Aorta (tissue), 5 donors: Measurements from ENCODE around the gene VSX1. TPM values are rescaled to one million over a fixed set of nuclear protein-coding genes. Genes with fewer than 3 reads are reported as not detected.
A peak's percentile ranks its signal among the peaks of the same experiment; 100 is the strongest.

ENCODE experiments used
- ATAC-seq: fragments of 200-7000 bp; cut with Tn5 transposase; one replicate; pipeline ENCODE4 v1.9.1; 2022; ENCODE audit warnings: moderate library complexity; ENCODE audit not compliant: low FRiP score
- DNase-seq, 2 donors: peaks; one replicate each; pipeline ENCODE4 v3.0.0-alpha.2; 2020
- H3K27ac ChIP-seq, 2 donors: one replicate each; pipeline ENCODE4 v1.5.1; 2013; ENCODE audit warnings: low read length in 2 of 2, mild to moderate bottlenecking in 2 of 2, moderate library complexity in 2 of 2, control low read depth in 1 of 2, inconsistent platforms in 1 of 2, low read depth in 1 of 2
- H3K27me3 ChIP-seq, 2 donors: one replicate each; pipeline ENCODE4 v1.6.1; 2013; ENCODE audit warnings: control low read depth in 1 of 2, low read length in 1 of 2, mild to moderate bottlenecking in 1 of 2, moderate library complexity in 1 of 2; ENCODE audit not compliant: insufficient read depth in 2 of 2, control insufficient read depth in 1 of 2
- H3K36me3 ChIP-seq, 2 donors: one replicate each; pipeline ENCODE4 v1.6.1; 2013; ENCODE audit warnings: control low read depth in 1 of 2, low read length in 1 of 2, mild to moderate bottlenecking in 1 of 2; ENCODE audit not compliant: insufficient read depth in 2 of 2, control insufficient read depth in 1 of 2
- H3K4me1 ChIP-seq, 2 donors: one replicate each; pipeline ENCODE4 v1.6.1; 2013; ENCODE audit warnings: low read length in 2 of 2, control low read depth in 1 of 2, mild to moderate bottlenecking in 1 of 2, moderate library complexity in 1 of 2; ENCODE audit not compliant: insufficient read depth in 2 of 2, control insufficient read depth in 1 of 2
- H3K4me3 ChIP-seq, 2 donors: one replicate each; pipeline ENCODE4 v1.5.1; 2013; ENCODE audit warnings: low read length in 2 of 2, control low read depth in 1 of 2, mild to moderate bottlenecking in 1 of 2
- H3K9me3 ChIP-seq: one replicate; pipeline ENCODE4 v1.6.1; 2013; ENCODE audit warnings: mild to moderate bottlenecking, low read length; ENCODE audit not compliant: control insufficient read depth
- WGBS, 2 donors: extraction: QIAGEN DNeasy Blood & Tissue Kit; methylation state at CpG; one replicate each; pipeline ENCODE4 v1.1.7; 2013; 5-methylcytosine and 5-hydroxymethylcytosine counted together
- intact Hi-C, 2 donors: fragments of 100-400 bp; cut with DNase I; formaldehyde crosslinking; loops; one replicate each; pipeline versions ENCODE4 v1.14.2 to v1.15.0; 2022
- polyA plus RNA-seq, 2 donors: library from polyadenylated mRNA; stranded (reverse); fragments of 200-250 nt; gene quantifications; one replicate each; pipeline ENCODE4 v1.2.3, GENCODE V29; 2013
- total RNA-seq, 2 donors: library from RNA; stranded (reverse); fragmentation: NEBNext Ultra II Directional; extraction: Animal tissue kit (Norgen Biotek cat#: 25700); gene quantifications; one replicate each; pipeline ENCODE4 v1.2.1, GENCODE V29; 2021
- donor health status: healthy with polysubstance abuse.
- donor health status: Bipolar disorder and iron deficiency.
- donor health status: DM: no; HTN: no; CAD: no.
- donor health status: DM: no; HTN: no; CAD: no.
- donor health status: DM: yes; HTN: yes; CAD: no.

VSX1 gene
- total and polyA plus RNA-seq, 4 donors = not detected

GRCh38 chr20:25030649-25031207 lies 51.2 kb downstream of the VSX1 start:
- H3K4me1 ChIP-seq = no peaks in the 10 kb centered on the region
- DNase-seq = peak in 1 of 2 donors; percentile 42
- H3K4me3 ChIP-seq = no peak overlapping the region
- peak; percentile 17 for ATAC-seq
- H3K36me3 ChIP-seq = peaks cover 0 to 2% of the 10 kb centered on the region in 2 donors
- no peaks in the 10 kb centered on the region for H3K9me3 ChIP-seq
- intact Hi-C loops = no loop called here
- no peaks in the 10 kb centered on the region for H3K27me3 ChIP-seq
- WGBS, 2 donors = 81 to 86% methylated on average over 8 of the region's 8 CpGs
- no peak overlapping the region for H3K27ac ChIP-seq

DNA sequence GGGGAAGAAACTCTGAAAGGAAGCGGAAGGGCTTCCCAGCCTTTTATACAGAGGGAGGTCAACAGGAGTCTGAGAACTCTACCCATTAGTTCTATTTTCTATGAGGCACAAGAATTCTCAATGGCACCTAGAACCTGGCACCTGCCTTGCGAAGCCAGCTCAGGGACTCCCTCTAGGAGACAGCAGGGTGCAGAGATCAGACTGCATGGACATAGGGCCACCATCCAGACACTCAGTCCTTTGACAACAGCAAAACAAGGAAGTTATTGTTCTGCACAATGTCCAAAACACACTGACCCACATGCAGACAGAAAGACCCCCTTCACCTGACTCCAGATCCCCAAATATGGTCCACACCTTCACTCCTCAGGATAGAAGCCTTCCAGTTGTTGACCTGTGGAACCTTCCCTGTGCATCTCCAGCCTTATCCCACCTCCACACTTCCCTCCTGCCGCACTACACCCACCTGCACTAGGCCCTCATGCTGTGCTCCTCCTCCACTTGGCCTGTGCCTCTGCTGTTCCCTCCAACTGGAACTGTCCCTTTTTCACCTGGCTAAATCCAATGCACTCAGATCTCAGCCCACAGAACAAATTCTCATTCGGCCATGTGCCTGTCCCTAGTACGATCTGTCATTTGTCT lies 51.8 kb downstream of the VSX1 start:
- H3K9me3 ChIP-seq = no peaks in the 10 kb centered on the region
- no peak overlapping the region for H3K4me3 ChIP-seq
- no peaks in the 10 kb centered on the region for H3K4me1 ChIP-seq
- WGBS, 2 donors = 95 to 99% methylated on average over 5 of the region's 5 CpGs
- intact Hi-C loops = no loop called here
- peaks cover 0 to 2% of the 10 kb centered on the region in 2 donors for H3K36me3 ChIP-seq
- no peaks in the 10 kb centered on the region for H3K27me3 ChIP-seq
- H3K27ac ChIP-seq = no peak overlapping the region
- DNase-seq (peak in 1 of 2 donors; percentile 4), ATAC-seq (peak; percentile 8)

GRCh38 chr20:25025986-25026605 lies 55.8 kb downstream of the VSX1 start:
- H3K4me1 ChIP-seq = no peaks in the 10 kb centered on the region
- intact Hi-C loops = no loop called here
- H3K36me3 ChIP-seq = peaks cover 0 to 2% of the 10 kb centered on the region in 2 donors
- ATAC-seq = no peak
- no peak overlapping the region for H3K4me3 ChIP-seq
- H3K27me3 ChIP-seq = no peaks in the 10 kb centered on the region
- no peak overlapping the region for H3K27ac ChIP-seq
- H3K9me3 ChIP-seq = no peaks in the 10 kb centered on the region
- 91 to 96% methylated on average over 4 of the region's 4 CpGs for WGBS, 2 donors
- DNase-seq = peak; percentile 32 to 59

Other genes starting within 250 kb of the VSX1 start
- gene CST7, start 132.9 kb downstream of the VSX1 start, total RNA-seq = 1 to 10 TPM; 3.1 to 4.6 TPM
- 1 to 10 TPM; 1.0 to 3.9 TPM for gene CST7, start 132.9 kb downstream of the VSX1 start, polyA plus RNA-seq
- gene APMAP, start 89.4 kb downstream of the VSX1 start, total RNA-seq = 10 to 100 TPM; 43.8 to 54.1 TPM
- 10 to 100 TPM; 23.4 to 37.8 TPM for gene APMAP, start 89.4 kb downstream of the VSX1 start, polyA plus RNA-seq
- 10 to 100 TPM; 14.8 to 23.4 TPM for gene ACSS1, start 24.0 kb downstream of the VSX1 start, total RNA-seq
- gene ACSS1, start 24.0 kb downstream of the VSX1 start, polyA plus RNA-seq = 10 to 100 TPM in 1 of 2 donors, 1 to 10 TPM in 1; 7.6 to 21.8 TPM
- 10 to 100 TPM; 68.8 to 69.8 TPM for gene ENTPD6, start 113.6 kb upstream of the VSX1 start, total RNA-seq
- 100 to 1,000 TPM in 1 of 2 donors, 10 to 100 TPM in 1; 25.5 to 111 TPM for gene ENTPD6, start 113.6 kb upstream of the VSX1 start, polyA plus RNA-seq
- gene PYGB, start 165.9 kb upstream of the VSX1 start, total RNA-seq = 10 to 100 TPM; 92.8 to 95.2 TPM
- 100 to 1,000 TPM in 1 of 2 donors, 10 to 100 TPM in 1; 37.9 to 143 TPM for gene PYGB, start 165.9 kb upstream of the VSX1 start, polyA plus RNA-seq